Lung (tissue), 12 donors: ENCODE measurements around the gene STRADA. TPM values are rescaled to one million over a fixed set of nuclear protein-coding genes. Genes with fewer than 3 reads are reported as not detected.

Experiments
- ATAC-seq: fragments of 200-7000 bp; cut with Tn5 transposase; one replicate; pipeline ENCODE4 v1.9.1; 2020; ENCODE audit warnings: moderate number of reproducible peaks; ENCODE audit not compliant: insufficient read depth, low FRiP score
- DNase-seq, 3 donors: peaks; one replicate each; pipeline ENCODE4 v3.0.0-alpha.2; 2013 to 2017
- H3K27ac ChIP-seq, 2 donors: one replicate each; pipeline ENCODE4 v1.5.1; 2013; ENCODE audit warnings: mild to moderate bottlenecking in 2 of 2, moderate library complexity in 2 of 2, control low read depth in 1 of 2, inconsistent platforms in 1 of 2, low read depth in 1 of 2, low read length in 1 of 2
- H3K27me3 ChIP-seq, 3 donors: one replicate each; pipeline ENCODE4 v1.5.1; 2013; ENCODE audit warnings: low read length in 2 of 3; ENCODE audit not compliant: control insufficient read depth in 3 of 3, insufficient read depth in 3 of 3
- H3K36me3 ChIP-seq, 4 donors: one replicate each; pipeline ENCODE4 v1.5.1; 2013; ENCODE audit warnings: low read length in 4 of 4, mild to moderate bottlenecking in 1 of 4, moderate library complexity in 1 of 4; ENCODE audit not compliant: control insufficient read depth in 4 of 4, insufficient read depth in 4 of 4
- H3K4me1 ChIP-seq, 5 donors: one replicate each; pipeline ENCODE4 v1.5.1; 2013; ENCODE audit warnings: low read length in 5 of 5, mild to moderate bottlenecking in 2 of 5, moderate library complexity in 1 of 5; ENCODE audit not compliant: control insufficient read depth in 5 of 5, insufficient read depth in 5 of 5
- H3K4me3 ChIP-seq: one replicate; pipeline ENCODE4 v1.5.1; 2013; ENCODE audit warnings: mild to moderate bottlenecking, control low read depth, moderate library complexity
- H3K9ac ChIP-seq, 2 donors: one replicate each; pipeline ENCODE4 v1.5.1; 2013; ENCODE audit warnings: low read length in 2 of 2, control low read depth in 1 of 2; ENCODE audit not compliant: insufficient read depth in 1 of 2
- H3K9me3 ChIP-seq, 4 donors: one replicate each; pipeline ENCODE4 v1.5.1; 2013; ENCODE audit warnings: low read length in 3 of 4, mild to moderate bottlenecking in 1 of 4, moderate library complexity in 1 of 4; ENCODE audit not compliant: control insufficient read depth in 4 of 4, insufficient read depth in 3 of 4
- CTCF ChIP-seq: IDR thresholded peaks from 2 replicates; pipeline ENCODE4 v1.5.1; 2012; ENCODE audit warnings: mild to moderate bottlenecking; ENCODE audit errors: control extremely low read depth, extremely low read depth
- WGBS, 2 donors: extraction: QIAGEN DNeasy Blood & Tissue Kit; methylation state at CpG; one replicate each; pipeline ENCODE4 v1.1.7; 2013; 5-methylcytosine and 5-hydroxymethylcytosine counted together
- polyA plus RNA-seq, 2 donors: library from polyadenylated mRNA; stranded (reverse); fragments of 200-250 nt; gene quantifications; one replicate each; pipeline ENCODE4 v1.2.1, GENCODE V29; 2013
- total RNA-seq, 2 donors: library from RNA; depleted of rRNA in 1 of 2; stranded (reverse); fragments of >200 nt in 1 of 2; gene quantifications; one replicate each; pipeline ENCODE4 v1.2.1, GENCODE V29; 2014 to 2021
- donor health status: control.
- donor health status: control.
- donor health status: Bipolar disorder and iron deficiency.
- donor health status: healthy.
- donor health status: DM: yes; HTN: yes; CAD: no.

The STRADA gene
- total and polyA plus RNA-seq, 4 donors = 20.7 to 48.8 (median 28.4) TPM

GRCh38 chr17:63718988-63719387 lies 22.6 kb downstream of the STRADA start:
- 90 to 95% methylated on average over 5 of the region's 5 CpGs for WGBS, 2 donors
- ATAC-seq = no peak

DNA sequence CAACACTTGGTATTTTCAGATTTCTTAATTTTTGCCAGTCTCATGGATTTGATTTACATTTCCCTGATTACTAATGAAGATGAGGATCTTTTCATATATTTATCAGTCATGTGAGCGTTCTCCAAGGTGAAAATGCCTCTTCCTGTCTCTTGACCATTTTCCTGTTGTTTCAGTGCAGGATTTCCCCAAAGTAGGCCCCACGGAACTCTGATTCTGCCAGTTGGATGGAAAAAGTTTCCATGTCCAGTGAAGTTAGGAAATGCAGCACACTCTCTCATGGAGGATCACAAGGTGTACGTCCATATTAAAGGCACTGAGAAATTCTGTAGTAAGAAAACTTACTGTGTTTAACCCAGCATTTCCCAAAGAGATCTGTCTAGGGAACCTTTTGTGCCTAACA lies 25.2 kb downstream of the STRADA start:
- Histone ChIP-seq H3K4me3 (no peak overlapping the region), H3K4me1 (no peaks in the 10 kb centered on the region), H3K9ac (no peak overlapping the region), H3K27me3 (no peaks in the 10 kb centered on the region), H3K27ac (no peak overlapping the region), H3K9me3 (peaks cover 0 to 2% (median 0%) of the 10 kb centered on the region in 4 donors), H3K36me3 (peaks cover 0 to 24% (median 13%) of the 10 kb centered on the region in 4 donors)
- DNase-seq = no peak
- ATAC-seq = no peak
- WGBS, 2 donors = 88 to 90% methylated on average over 3 of the region's 3 CpGs
- no peak for TF ChIP-seq CTCF

More at GRCh38 chr17:63718988-63719387, 22.6 kb downstream of the STRADA start:
- H3K27ac ChIP-seq = no peak overlapping the region
- no peaks in the 10 kb centered on the region for H3K27me3 ChIP-seq
- peaks cover 0 to 6% (median 0%) of the 10 kb centered on the region in 5 donors for H3K4me1 ChIP-seq
- H3K36me3 ChIP-seq = peaks cover 0 to 12% (median 5%) of the 10 kb centered on the region in 4 donors
- H3K4me3 ChIP-seq = no peak overlapping the region
- no peak overlapping the region for H3K9ac ChIP-seq
- peaks cover 0 to 2% (median 0%) of the 10 kb centered on the region in 4 donors for H3K9me3 ChIP-seq
- DNase-seq = no peak
- no peak for TF ChIP-seq CTCF

- H3K27ac ChIP-seq = no peak overlapping the region
- no peaks in the 10 kb centered on the region for H3K4me1 ChIP-seq
- no peak overlapping the region for H3K9ac ChIP-seq
- H3K27me3 ChIP-seq = no peaks in the 10 kb centered on the region
- H3K9me3 ChIP-seq = peaks cover 0 to 2% (median 0%) of the 10 kb centered on the region in 4 donors
- H3K4me3 ChIP-seq = no peak overlapping the region
- ATAC-seq (no peak), DNase-seq (no peak)
- no peak for TF ChIP-seq CTCF
- peaks cover 6 to 32% (median 22%) of the 10 kb centered on the region in 4 donors for H3K36me3 ChIP-seq
- WGBS, 2 donors = 77 to 91% methylated on average over 10 of the region's 10 CpGs
These were observed 26.9 kb downstream of the STRADA start for GRCh38 chr17:63714550-63715277.

GRCh38 chr17:63709110-63709509 lies 32.5 kb downstream of the STRADA start:
- H3K4me1 ChIP-seq = peaks cover 0 to 3% (median 0%) of the 10 kb centered on the region in 5 donors
- no peak for TF ChIP-seq CTCF
- DNase-seq (no peak), ATAC-seq (no peak)
- no peak overlapping the region for H3K9ac ChIP-seq
- 93 to 94% methylated on average over 6 of the region's 6 CpGs for WGBS, 2 donors
- no peak overlapping the region for H3K4me3 ChIP-seq
- H3K27ac ChIP-seq = no peak overlapping the region
- no peaks in the 10 kb centered on the region for H3K27me3 ChIP-seq
- H3K36me3 ChIP-seq = peaks cover 18 to 39% (median 33%) of the 10 kb centered on the region in 4 donors
- no peaks in the 10 kb centered on the region for H3K9me3 ChIP-seq
